Ovary (tissue), 3 donors: ENCODE data around the gene RNF183.

Experiments used
- CTCF ChIP-seq, 3 donors: fragments of 450-650 bp in 2 of 3; fragments of 200-600 bp in 1 of 3; IDR thresholded peaks; one replicate each; pipeline versions ENCODE4 v1.5.1 to v1.8.0; 2016 to 2022; ENCODE audit warnings: antibody characterized with exemption in 3 of 3, mild to moderate bottlenecking in 1 of 3
- EP300 ChIP-seq: sonication (generic); formaldehyde crosslinking; IDR thresholded peaks from one replicate; pipeline ENCODE4 v1.6.1; 2017; ENCODE audit warnings: antibody characterized with exemption
- POLR2A ChIP-seq: fragments of 450-650 bp; IDR thresholded peaks from one replicate; pipeline ENCODE4 v1.6.1; 2017; ENCODE audit warnings: antibody characterized with exemption, mild to moderate bottlenecking, moderate library complexity
- donor health status: DM: no; HTN: no; CAD: no.

- TF ChIP-seq CTCF (IDR thresholded peaks at IDR 0.05) (no peak), POLR2A (peak; percentile 98), EP300 (peak; percentile 92)
These were observed 27.7 kb downstream of the RNF183 start, which contains the start of the genes CDC26 and PRPF4 for GRCh38 chr9:113275157-113276131.
